Left ventricle myocardium inferior (tissue), 1 donor: ENCODE data around the gene ZNF319. TPM values are rescaled to one million over a fixed set of nuclear protein-coding genes. Genes with fewer than 3 reads are reported as not detected.

Experiments used
- DNase-seq: peaks from one replicate; pipeline ENCODE4 v3.0.0-alpha.2; 2020
- H3K27ac ChIP-seq: fragments of 200-600 bp; replicated peaks from 2 replicates; pipeline ENCODE4 v1.8.0; 2021
- H3K27me3 ChIP-seq: fragments of 200-600 bp; 2 replicates; pipeline ENCODE4 v1.8.0; 2021; ENCODE audit warnings: low read depth
- H3K36me3 ChIP-seq: fragments of 200-600 bp; 2 replicates; pipeline ENCODE4 v1.8.0; 2021
- H3K4me1 ChIP-seq: fragments of 200-600 bp; 2 replicates; pipeline ENCODE4 v1.8.0; 2021
- H3K4me3 ChIP-seq: fragments of 200-600 bp; 2 replicates; pipeline ENCODE4 v1.8.0; 2021; ENCODE audit warnings: mild to moderate bottlenecking, moderate library complexity
- H3K9me3 ChIP-seq: fragments of 200-600 bp; replicated peaks from 2 replicates; pipeline ENCODE4 v1.8.0; 2021
- intact Hi-C: fragments of 100-400 bp; cut with micrococcal nuclease; formaldehyde crosslinking; loops from one replicate; pipeline ENCODE4 v1.11.0; 2022
- total RNA-seq: library from RNA; stranded (reverse); fragmentation: NEBNext Ultra II Directional; extraction: Animal tissue kit (Norgen Biotek cat#: 25700); gene quantifications from one replicate; pipeline ENCODE4 v1.2.1, GENCODE V29; 2021
- TF ChIP-seq, protein P1 (sequence below): fragments of 200-600 bp; IDR thresholded peaks from 2 replicates; pipeline ENCODE4 v1.8.0; 2021; ENCODE audit warnings: antibody characterized with exemption, mild to moderate bottlenecking, borderline replicate concordance
- donor health status: DM: no; HTN: yes; CAD: no; lungs with severe emphysema.

The ZNF319 gene
- total RNA-seq, 1 donor from 2014 or later, result 10.0 TPM

DNA sequence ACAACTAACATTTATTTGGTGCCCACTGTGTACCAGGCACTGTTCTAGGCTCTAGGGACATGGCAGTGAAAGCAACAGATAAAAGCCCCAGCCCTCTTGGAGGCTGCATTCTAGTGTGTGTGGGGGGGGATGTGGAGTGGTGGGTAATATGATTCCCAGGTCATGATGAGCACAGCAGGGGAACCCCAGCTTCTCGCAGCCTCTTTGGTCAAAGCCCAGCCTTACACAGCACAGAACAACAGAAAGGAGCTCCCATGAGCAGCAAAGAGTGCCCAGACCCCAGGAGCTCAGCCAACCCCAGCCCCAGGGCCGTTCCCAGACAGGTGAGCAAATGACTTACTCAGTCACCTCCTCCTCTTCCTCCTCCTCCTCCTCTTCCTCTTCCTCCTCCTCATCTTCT is 51.5 kb downstream of the ZNF319 start:
- Histone ChIP-seq H3K27me3 (peaks cover 22% of the 10 kb centered on the region), H3K27ac (no peak overlapping the region), H3K4me3 (no peak overlapping the region), H3K36me3 (no peaks in the 10 kb centered on the region), H3K4me1 (no peaks in the 10 kb centered on the region), H3K9me3 (no peaks in the 10 kb centered on the region)
- TF ChIP-seq, protein P1, sequence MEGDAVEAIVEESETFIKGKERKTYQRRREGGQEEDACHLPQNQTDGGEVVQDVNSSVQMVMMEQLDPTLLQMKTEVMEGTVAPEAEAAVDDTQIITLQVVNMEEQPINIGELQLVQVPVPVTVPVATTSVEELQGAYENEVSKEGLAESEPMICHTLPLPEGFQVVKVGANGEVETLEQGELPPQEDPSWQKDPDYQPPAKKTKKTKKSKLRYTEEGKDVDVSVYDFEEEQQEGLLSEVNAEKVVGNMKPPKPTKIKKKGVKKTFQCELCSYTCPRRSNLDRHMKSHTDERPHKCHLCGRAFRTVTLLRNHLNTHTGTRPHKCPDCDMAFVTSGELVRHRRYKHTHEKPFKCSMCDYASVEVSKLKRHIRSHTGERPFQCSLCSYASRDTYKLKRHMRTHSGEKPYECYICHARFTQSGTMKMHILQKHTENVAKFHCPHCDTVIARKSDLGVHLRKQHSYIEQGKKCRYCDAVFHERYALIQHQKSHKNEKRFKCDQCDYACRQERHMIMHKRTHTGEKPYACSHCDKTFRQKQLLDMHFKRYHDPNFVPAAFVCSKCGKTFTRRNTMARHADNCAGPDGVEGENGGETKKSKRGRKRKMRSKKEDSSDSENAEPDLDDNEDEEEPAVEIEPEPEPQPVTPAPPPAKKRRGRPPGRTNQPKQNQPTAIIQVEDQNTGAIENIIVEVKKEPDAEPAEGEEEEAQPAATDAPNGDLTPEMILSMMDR, result no peak
- intact Hi-C loops, result no loop called here
- DNase-seq, result no peak

DNA sequence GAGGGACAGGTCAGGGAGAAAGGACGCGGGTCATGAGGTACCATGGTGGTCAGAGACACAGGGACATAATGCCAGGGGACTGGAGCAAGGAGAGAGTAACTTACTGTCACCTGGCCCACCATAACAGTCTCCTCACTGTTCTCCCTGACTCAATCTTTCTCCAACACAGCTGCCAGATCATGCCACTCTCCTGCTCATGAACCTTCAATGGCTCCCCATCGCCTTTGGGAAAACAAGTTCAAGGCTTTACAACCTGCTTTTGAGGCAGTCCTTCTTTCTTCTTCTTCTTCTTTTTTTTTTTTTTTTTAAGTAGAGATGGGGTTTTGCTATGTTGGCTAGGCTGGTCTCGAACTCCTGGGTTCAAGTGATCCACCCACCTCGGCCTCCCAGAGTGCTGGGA is 52.4 kb downstream of the ZNF319 start:
- Histone ChIP-seq H3K36me3 (no peaks in the 10 kb centered on the region), H3K27ac (no peak overlapping the region), H3K27me3 (peaks cover 22% of the 10 kb centered on the region), H3K4me1 (no peaks in the 10 kb centered on the region), H3K4me3 (no peak overlapping the region), H3K9me3 (no peaks in the 10 kb centered on the region)
- no peak for DNase-seq
- TF ChIP-seq, protein P1, result no peak
- intact Hi-C loops, result no loop called here

DNA sequence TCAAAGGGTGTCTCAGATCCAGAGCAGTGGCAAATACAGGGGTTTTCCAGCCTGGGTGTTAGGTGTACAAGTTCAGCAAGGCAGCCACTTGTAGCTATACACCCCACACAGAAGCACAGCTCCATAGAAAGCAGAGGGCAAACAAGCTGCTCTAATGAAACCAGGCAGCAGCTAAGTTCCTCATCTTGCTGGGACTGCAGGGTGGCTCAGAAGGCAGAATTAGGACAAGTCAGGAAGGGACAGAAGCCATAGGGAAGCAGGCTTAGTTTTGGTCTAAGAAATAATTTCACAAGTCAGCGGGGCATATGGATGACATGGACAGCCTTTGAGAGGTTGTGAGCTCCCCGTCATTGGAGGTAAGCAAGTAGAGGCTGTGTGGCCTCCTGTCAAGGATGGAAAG is 53.2 kb downstream of the ZNF319 start:
- peaks cover 22% of the 10 kb centered on the region for H3K27me3 ChIP-seq
- DNase-seq, result no peak
- no peaks in the 10 kb centered on the region for H3K36me3 ChIP-seq
- H3K27ac ChIP-seq, result no peak overlapping the region
- no peaks in the 10 kb centered on the region for H3K4me1 ChIP-seq
- TF ChIP-seq, protein P1, result no peak
- intact Hi-C loops, result no loop called here
- H3K4me3 ChIP-seq, result no peak overlapping the region
- no peaks in the 10 kb centered on the region for H3K9me3 ChIP-seq

DNA sequence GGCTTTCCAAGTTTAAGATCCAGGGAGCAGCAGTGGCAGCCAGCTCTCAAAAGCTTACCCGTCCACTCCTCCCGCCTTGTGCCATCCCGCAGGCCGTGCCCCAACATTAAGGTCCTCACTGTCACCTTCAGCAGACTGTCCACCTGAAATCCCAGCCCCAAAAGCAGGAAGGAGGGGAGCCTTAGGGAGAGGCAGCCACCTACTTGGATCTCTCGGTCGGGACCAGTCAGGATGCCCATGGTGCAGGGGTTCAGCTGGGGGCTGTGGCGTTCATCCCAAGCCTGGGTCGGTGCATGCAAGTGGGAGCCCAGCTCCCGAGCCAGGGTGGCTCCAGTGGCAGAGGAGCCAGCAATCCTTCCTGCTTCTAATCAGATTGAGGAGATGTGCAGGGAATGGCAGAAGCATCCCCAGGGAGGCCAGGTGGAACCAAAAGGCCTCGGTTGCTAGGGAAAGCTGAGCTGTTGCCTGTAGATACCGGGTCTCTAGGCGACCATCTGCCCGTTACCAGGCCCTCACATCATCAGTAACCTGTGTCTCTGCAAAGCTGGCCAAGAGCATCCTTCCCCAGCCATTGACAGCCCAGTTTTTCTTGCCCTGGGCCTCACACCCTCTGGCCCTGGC is 54.2 kb downstream of the ZNF319 start:
- intact Hi-C loops, result no loop called here
- DNase-seq, result no peak
- Histone ChIP-seq H3K4me1 (no peaks in the 10 kb centered on the region), H3K27me3 (peaks cover 14% of the 10 kb centered on the region), H3K4me3 (no peak overlapping the region), H3K9me3 (no peaks in the 10 kb centered on the region), H3K27ac (no peak overlapping the region), H3K36me3 (no peaks in the 10 kb centered on the region)
- TF ChIP-seq, protein P1, result no peak

DNA sequence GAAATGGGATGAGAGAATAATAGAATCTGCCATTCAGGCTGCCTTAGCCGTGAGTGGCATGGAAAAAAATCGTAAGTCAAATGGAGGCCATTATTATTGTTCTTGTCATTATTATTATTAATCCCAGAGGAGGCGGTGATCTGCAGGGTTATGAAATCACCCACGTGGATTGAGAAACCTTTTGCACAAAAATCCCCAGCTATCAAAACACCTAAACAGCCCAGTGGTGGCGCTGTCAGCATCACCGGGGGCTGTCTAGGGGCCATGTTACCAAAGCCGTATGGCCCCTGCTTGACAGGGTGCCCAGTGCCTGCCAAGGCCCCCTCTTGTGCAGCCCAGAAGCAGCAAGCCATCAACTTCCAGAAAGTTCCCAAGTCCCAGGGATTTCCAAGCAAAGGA is 54.7 kb downstream of the ZNF319 start:
- no peak overlapping the region for H3K4me3 ChIP-seq
- peaks cover 14% of the 10 kb centered on the region for H3K27me3 ChIP-seq
- intact Hi-C loops, result no loop called here
- TF ChIP-seq, protein P1, result no peak
- H3K9me3 ChIP-seq, result no peaks in the 10 kb centered on the region
- H3K4me1 ChIP-seq, result peaks cover 5% of the 10 kb centered on the region
- H3K27ac ChIP-seq, result no peak overlapping the region
- DNase-seq, result no peak
- H3K36me3 ChIP-seq, result no peaks in the 10 kb centered on the region
